GM19438 (cell line): ENCODE results near the gene CCDC73.
"Not testable (repeated sequence)": the region's sequence is repeated elsewhere in the genome, so short reads cannot be mapped to it uniquely, and the experiment has no call there.

Experiments
- ATAC-seq: cut with Tn5 transposase; IDR thresholded peaks from one replicate; pipeline ENCODE4 v1.9.1; 2021; ENCODE audit warnings: low read depth; ENCODE audit not compliant: unreplicated experiment

CCDC73 gene

GRCh38 chr11:32708978-32709377 lies 85.5 kb downstream of the CCDC73 start:
- ATAC-seq = not testable (repeated sequence)

- no peak for ATAC-seq
Observed at GRCh38 chr11:32706985-32707741, 87.3 kb downstream of the CCDC73 start.

- no peak for ATAC-seq
Observed at GRCh38 chr11:32705309-32706033, 89.0 kb downstream of the CCDC73 start.

GRCh38 chr11:32704775-32705174 lies 89.7 kb downstream of the CCDC73 start:
- ATAC-seq = no peak

- no peak for ATAC-seq
Observed at GRCh38 chr11:32704261-32704660, 90.2 kb downstream of the CCDC73 start.

GRCh38 chr11:32701616-32702015 lies 92.8 kb downstream of the CCDC73 start:
- ATAC-seq = no peak

GRCh38 chr11:32698579-32698978 lies 95.9 kb downstream of the CCDC73 start:
- no peak for ATAC-seq

GRCh38 chr11:32671051-32671450 lies 123.4 kb downstream of the CCDC73 start:
- no peak for ATAC-seq

GRCh38 chr11:32659672-32660071 lies 134.8 kb downstream of the CCDC73 start:
- no peak for ATAC-seq

- no peak for ATAC-seq
Observed at GRCh38 chr11:32658639-32659406, 135.6 kb downstream of the CCDC73 start.

GRCh38 chr11:32643526-32643925 lies 150.9 kb downstream of the CCDC73 start:
- ATAC-seq = no peak

GRCh38 chr11:32641361-32641760 lies 153.1 kb downstream of the CCDC73 start:
- ATAC-seq = no peak

GRCh38 chr11:32635819-32636218 lies 158.6 kb downstream of the CCDC73 start:
- no peak for ATAC-seq

- no peak for ATAC-seq
Observed at GRCh38 chr11:32630844-32631243, 163.6 kb downstream of the CCDC73 start.

- no peak for ATAC-seq
Observed at GRCh38 chr11:32616903-32617302, 177.6 kb downstream of the CCDC73 start.

- ATAC-seq = no peak
Observed at GRCh38 chr11:32615422-32615821, 179.0 kb downstream of the CCDC73 start.

- ATAC-seq = no peak
Observed at GRCh38 chr11:32613500-32614151, 180.8 kb downstream of the CCDC73 start.

GRCh38 chr11:32610797-32611352 lies 183.6 kb downstream of the CCDC73 start:
- no peak for ATAC-seq

GRCh38 chr11:32608826-32609225 lies 185.6 kb downstream of the CCDC73 start:
- not testable (repeated sequence) for ATAC-seq

GRCh38 chr11:32606220-32606619 lies 188.2 kb downstream of the CCDC73 start:
- ATAC-seq = no peak
